Suprapubic skin (tissue), 4 donors: ENCODE results near the gene CATSPER1.

Experiments used
- EP300 ChIP-seq: sonication (generic); formaldehyde crosslinking; IDR thresholded peaks from one replicate; pipeline ENCODE4 v1.6.1; 2017; ENCODE audit warnings: antibody characterized with exemption
- POLR2A ChIP-seq, 2 donors: fragments of 450-650 bp; IDR thresholded peaks; one replicate each; pipeline ENCODE4 v1.6.1; 2017; ENCODE audit warnings: antibody characterized with exemption in 2 of 2, mild to moderate bottlenecking in 2 of 2, moderate library complexity in 2 of 2
- POLR2AphosphoS5 ChIP-seq, 3 donors: sonication (generic); formaldehyde crosslinking; IDR thresholded peaks; one replicate each; pipeline ENCODE4 v1.6.1; 2017; ENCODE audit warnings: antibody characterized with exemption in 3 of 3
- TF ChIP-seq, protein P1 (sequence below), 2 donors: fragments of 200-600 bp in 1 of 2; fragments of 450-650 bp in 1 of 2; sonication (generic) in 1 of 2; IDR thresholded peaks; one replicate each; pipeline ENCODE4 v1.5.1; 2016 to 2019; ENCODE audit warnings: antibody characterized with exemption in 2 of 2, mild to moderate bottlenecking in 1 of 2, moderate library complexity in 1 of 2

DNA sequence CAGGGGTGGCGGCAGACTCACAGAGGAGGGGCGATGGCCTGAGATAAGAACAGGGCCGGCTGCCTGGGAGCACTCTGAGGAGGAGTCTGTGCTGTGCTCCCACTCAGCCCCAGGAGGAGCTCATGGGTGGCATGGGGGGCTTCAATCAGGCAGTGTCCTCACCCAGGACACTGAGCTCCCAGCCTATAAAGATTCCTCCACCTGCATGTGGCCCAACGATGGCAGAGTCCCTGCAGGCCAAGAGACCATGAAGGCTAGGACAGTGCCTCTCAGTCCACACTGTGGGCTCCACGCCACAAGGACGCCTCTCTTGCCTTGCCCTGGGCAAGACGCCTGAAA lies 12.5 kb downstream of the CATSPER1 start:
- TF ChIP-seq, protein P1, sequence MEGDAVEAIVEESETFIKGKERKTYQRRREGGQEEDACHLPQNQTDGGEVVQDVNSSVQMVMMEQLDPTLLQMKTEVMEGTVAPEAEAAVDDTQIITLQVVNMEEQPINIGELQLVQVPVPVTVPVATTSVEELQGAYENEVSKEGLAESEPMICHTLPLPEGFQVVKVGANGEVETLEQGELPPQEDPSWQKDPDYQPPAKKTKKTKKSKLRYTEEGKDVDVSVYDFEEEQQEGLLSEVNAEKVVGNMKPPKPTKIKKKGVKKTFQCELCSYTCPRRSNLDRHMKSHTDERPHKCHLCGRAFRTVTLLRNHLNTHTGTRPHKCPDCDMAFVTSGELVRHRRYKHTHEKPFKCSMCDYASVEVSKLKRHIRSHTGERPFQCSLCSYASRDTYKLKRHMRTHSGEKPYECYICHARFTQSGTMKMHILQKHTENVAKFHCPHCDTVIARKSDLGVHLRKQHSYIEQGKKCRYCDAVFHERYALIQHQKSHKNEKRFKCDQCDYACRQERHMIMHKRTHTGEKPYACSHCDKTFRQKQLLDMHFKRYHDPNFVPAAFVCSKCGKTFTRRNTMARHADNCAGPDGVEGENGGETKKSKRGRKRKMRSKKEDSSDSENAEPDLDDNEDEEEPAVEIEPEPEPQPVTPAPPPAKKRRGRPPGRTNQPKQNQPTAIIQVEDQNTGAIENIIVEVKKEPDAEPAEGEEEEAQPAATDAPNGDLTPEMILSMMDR (IDR thresholded peaks at IDR 0.05), result no peak
- TF ChIP-seq POLR2AphosphoS5 (IDR thresholded peaks at IDR 0.05), result no peak
- TF ChIP-seq EP300, result no peak
- TF ChIP-seq POLR2A (IDR thresholded peaks at IDR 0.05), result no peak
